PC-9 (cell line): ENCODE measurements around the gene HNRNPA2B1. TPM values are rescaled to one million over a fixed set of nuclear protein-coding genes. Genes with fewer than 3 reads are reported as not detected.

Source experiments
- BruUV-seq: library from RNA; stranded (reverse); fragments of 400-500 nt; replicated peaks from 2 replicates; lab custom pipeline; 2021; lab: Mats Ljungman, UMichigan
- CTCF ChIA-PET: fragments of 300-600 bp; sonication (Branson Sonifier 250); formaldehyde crosslinking; loops from one replicate; lab custom pipeline; 2022; ENCODE audit warnings: antibody characterized with exemption; lab: Charles Lee
- POLR2A ChIA-PET: fragments of 300-600 bp; sonication (Branson Sonifier 250); formaldehyde crosslinking; loops from one replicate; lab custom pipeline; 2022; ENCODE audit warnings: antibody characterized with exemption; ENCODE audit not compliant: unreplicated experiment; lab: Charles Lee
- DNase-seq, 2 experiments: peaks; one replicate each; pipeline versions ENCODE4 v3.0.0 to v3.0.0-alpha.2; 2015 to 2022; ENCODE audit warnings: mixed read lengths in 1 of 2
- H2AFZ ChIP-seq: fragments of 200-600 bp; sonication (generic); 2 replicates; pipeline ENCODE4 v1.8.1; 2017; ENCODE audit warnings: antibody characterized with exemption
- H3F3A ChIP-seq: fragments of 200-600 bp; sonication (generic); 2 replicates; pipeline ENCODE4 v1.8.1; 2017; ENCODE audit warnings: antibody characterized with exemption, mild to moderate bottlenecking, low read depth; ENCODE audit not compliant: insufficient read depth
- H3K27ac ChIP-seq: fragments of 200-600 bp; sonication (generic); 2 replicates; pipeline ENCODE4 v1.6.1; 2016; ENCODE audit warnings: mixed run types
- H3K27me3 ChIP-seq: fragments of 200-600 bp; sonication (generic); 2 replicates; pipeline ENCODE4 v1.6.1; 2016; ENCODE audit warnings: low read depth, mixed run types; ENCODE audit not compliant: insufficient read depth
- H3K36me3 ChIP-seq: fragments of 200-600 bp; sonication (generic); 2 replicates; pipeline ENCODE4 v1.6.1; 2016; ENCODE audit warnings: low read depth, mixed run types
- H3K4me1 ChIP-seq: fragments of 200-600 bp; sonication (generic); replicated peaks from 2 replicates; pipeline ENCODE4 v1.6.1; 2016; ENCODE audit warnings: mixed run types; ENCODE audit not compliant: insufficient read depth
- H3K4me2 ChIP-seq: fragments of 200-600 bp; sonication (generic); 2 replicates; pipeline ENCODE4 v1.6.1; 2017; ENCODE audit warnings: mixed run types
- H3K4me3 ChIP-seq: fragments of 200-600 bp; sonication (generic); 2 replicates; pipeline ENCODE4 v1.6.1; 2016; ENCODE audit warnings: mixed run types
- H3K79me2 ChIP-seq: fragments of 200-600 bp; sonication (generic); 2 replicates; pipeline ENCODE4 v1.6.1; 2017; ENCODE audit warnings: low read depth, mixed run types
- H3K9me2 ChIP-seq: fragments of 200-600 bp; sonication (generic); 2 replicates; pipeline ENCODE4 v1.8.1; 2017; ENCODE audit warnings: mild to moderate bottlenecking; ENCODE audit not compliant: insufficient read depth
- H3K9me3 ChIP-seq: fragments of 200-600 bp; sonication (generic); 2 replicates; pipeline ENCODE4 v1.8.1; 2016; ENCODE audit warnings: low read depth; ENCODE audit not compliant: insufficient read depth
- H4K20me1 ChIP-seq: fragments of 200-600 bp; sonication (generic); 2 replicates; pipeline ENCODE4 v1.8.1; 2017; ENCODE audit not compliant: insufficient read depth
- CTCF ChIP-seq: fragments of 200-600 bp; sonication (generic); conservative IDR thresholded peaks from 2 replicates; pipeline ENCODE4 v1.6.1; 2017; ENCODE audit warnings: mixed run types, antibody characterized with exemption, mild to moderate bottlenecking, moderate library complexity
- EZH2 ChIP-seq: fragments of 200-600 bp; sonication (generic); IDR thresholded peaks from 2 replicates; pipeline ENCODE4 v1.8.0; 2017; ENCODE audit warnings: antibody characterized with exemption, low read depth
- intact Hi-C: fragments of 100-400 bp; cut with micrococcal nuclease; formaldehyde crosslinking; loops from one replicate; pipeline ENCODE4 v1.10.0; 2022; ENCODE audit not compliant: unreplicated experiment
- total RNA-seq: library from RNA; stranded (reverse); gene quantifications from 2 replicates; pipeline ENCODE4 v1.2.3, GENCODE V29; 2021

HNRNPA2B1 gene
- total RNA-seq, 1 experiment from 2014 or later, result 792 TPM

DNA sequence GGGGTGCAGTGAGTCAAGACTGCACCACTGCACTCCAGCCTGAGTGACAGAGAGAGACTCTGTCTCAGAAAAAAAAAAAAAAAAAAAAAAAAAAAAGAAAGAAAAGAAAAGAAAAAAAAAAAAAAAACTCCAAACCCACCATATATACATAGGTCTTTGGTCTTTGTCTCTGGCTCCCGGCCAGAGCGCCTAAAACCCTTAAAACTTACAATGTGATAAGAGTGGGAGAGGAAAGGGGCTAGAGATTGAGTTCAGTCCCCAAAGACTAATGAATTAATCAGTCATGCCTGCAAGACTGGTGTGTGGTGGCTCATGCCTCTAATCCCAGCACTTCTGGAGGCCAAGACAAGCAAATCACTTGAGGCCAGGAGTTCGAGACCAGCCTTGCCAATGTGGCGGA is 55.3 kb downstream of the HNRNPA2B1 start:
- TF ChIP-seq CTCF (no peak), EZH2 (no peak)
- no peaks in the 10 kb centered on the region for H3K9me2 ChIP-seq
- H3K4me2 ChIP-seq, result no peak overlapping the region
- H3K27ac ChIP-seq, result no peak overlapping the region
- H2AFZ ChIP-seq, result no peak overlapping the region
- no peak for DNase-seq
- BruUV-seq, result no TSS peak
- ChIA-PET CTCF (no interaction called here), POLR2A (no interaction called here)
- no peaks in the 10 kb centered on the region for H3K9me3 ChIP-seq
- peaks cover 22% of the 10 kb centered on the region for H3F3A ChIP-seq
- no peaks in the 10 kb centered on the region for H4K20me1 ChIP-seq
- intact Hi-C loops, result no loop called here
- no peaks in the 10 kb centered on the region for H3K27me3 ChIP-seq
- no peak overlapping the region for H3K4me3 ChIP-seq
- no peaks in the 10 kb centered on the region for H3K79me2 ChIP-seq
- H3K4me1 ChIP-seq, result peaks cover 30% of the 10 kb centered on the region
- no peaks in the 10 kb centered on the region for H3K36me3 ChIP-seq

- Histone ChIP-seq H3K4me1 (peaks cover 30% of the 10 kb centered on the region), H3K4me2 (peak overlapping the region; percentile 39), H3K36me3 (no peaks in the 10 kb centered on the region), H3K9me2 (no peaks in the 10 kb centered on the region), H3K27me3 (no peaks in the 10 kb centered on the region), H3F3A (peaks cover 22% of the 10 kb centered on the region), H3K79me2 (no peaks in the 10 kb centered on the region), H3K9me3 (no peaks in the 10 kb centered on the region), H3K27ac (peak overlapping the region; percentile 5), H3K4me3 (no peak overlapping the region), H2AFZ (no peak overlapping the region), H4K20me1 (no peaks in the 10 kb centered on the region)
- ChIA-PET POLR2A (interaction anchor here (0.7 kb wide), 1 partner anchor 16 kb away, joined by 8 read pairs; no protein-coding TSS in a partner anchor), CTCF (no interaction called here)
- intact Hi-C loops, result no loop called here
- TF ChIP-seq CTCF (no peak), EZH2 (no peak)
- no peak for DNase-seq
- BruUV-seq, result no TSS peak
Measured at GRCh38 chr7:26144184-26145080, 56.1 kb downstream of the HNRNPA2B1 start.

GRCh38 chr7:26143298-26144048 is 57.1 kb downstream of the HNRNPA2B1 start:
- intact Hi-C loops, result no loop called here
- no TSS peak for BruUV-seq

More at GRCh38 chr7:26143298-26144048, 57.1 kb downstream of the HNRNPA2B1 start:
- Histone ChIP-seq H3K9me2 (no peaks in the 10 kb centered on the region), H2AFZ (no peak overlapping the region), H3K4me2 (peak overlapping the region; percentile 39), H3K9me3 (no peaks in the 10 kb centered on the region), H3K27me3 (no peaks in the 10 kb centered on the region), H3K4me1 (peaks cover 30% of the 10 kb centered on the region), H3K27ac (peak overlapping the region; percentile 5), H3F3A (peaks cover 22% of the 10 kb centered on the region), H3K36me3 (no peaks in the 10 kb centered on the region), H3K79me2 (no peaks in the 10 kb centered on the region), H4K20me1 (no peaks in the 10 kb centered on the region), H3K4me3 (no peak overlapping the region)
- DNase-seq, result peak; percentile 34 to 81
- CTCF ChIA-PET, result no interaction called here
- POLR2A ChIA-PET, result interaction anchor here (0.7 kb wide), 2 partner anchors 15 to 71 kb away, joined by 5 to 8 read pairs; no protein-coding TSS in a partner anchor
- TF ChIP-seq CTCF (no peak), EZH2 (no peak)
